Liver (tissue), 9 donors: ENCODE results near the gene GATAD2B. TPM values are rescaled to one million over a fixed set of nuclear protein-coding genes. Genes with fewer than 3 reads are reported as not detected.

Source experiments
- DNase-seq: peaks from one replicate; pipeline ENCODE4 v3.0.0-alpha.2; 2017; ENCODE audit warnings: low spot score
- H3K27ac ChIP-seq, 2 donors: one replicate each; pipeline ENCODE4 v1.7.0; 2013; ENCODE audit warnings: inconsistent platforms in 2 of 2, low read length in 2 of 2, control low read depth in 1 of 2, low read depth in 1 of 2, mild to moderate bottlenecking in 1 of 2
- H3K27me3 ChIP-seq, 4 donors: one replicate each; pipeline versions ENCODE4 v1.6.1 to v1.7.0; 2013; ENCODE audit warnings: low read length in 3 of 4, inconsistent platforms in 1 of 4, mild to moderate bottlenecking in 1 of 4, moderate library complexity in 1 of 4; ENCODE audit not compliant: control insufficient read depth in 4 of 4, insufficient read depth in 4 of 4
- H3K36me3 ChIP-seq, 4 donors: one replicate each; pipeline versions ENCODE4 v1.6.1 to v1.7.0; 2013; ENCODE audit warnings: low read length in 3 of 4, mild to moderate bottlenecking in 3 of 4, low read depth in 1 of 4, moderate library complexity in 1 of 4; ENCODE audit not compliant: control insufficient read depth in 4 of 4, insufficient read depth in 3 of 4
- H3K4me1 ChIP-seq, 4 donors: one replicate each; pipeline versions ENCODE4 v1.6.1 to v1.7.0; 2013; ENCODE audit warnings: low read length in 3 of 4, mild to moderate bottlenecking in 3 of 4, moderate library complexity in 1 of 4; ENCODE audit not compliant: control insufficient read depth in 4 of 4, insufficient read depth in 4 of 4
- H3K4me3 ChIP-seq, 3 donors: one replicate each; pipeline versions ENCODE4 v1.6.1 to v1.7.0; 2013; ENCODE audit warnings: low read length in 3 of 3, control low read depth in 1 of 3, low read depth in 1 of 3, mild to moderate bottlenecking in 1 of 3
- H3K9ac ChIP-seq, 2 donors: one replicate each; pipeline ENCODE4 v1.7.0; 2013; ENCODE audit warnings: low read length in 2 of 2, mild to moderate bottlenecking in 2 of 2, moderate library complexity in 2 of 2, control low read depth in 1 of 2, low read depth in 1 of 2
- H3K9me3 ChIP-seq, 4 donors: one replicate each; pipeline versions ENCODE4 v1.6.1 to v1.7.0; 2013; ENCODE audit warnings: low read length in 3 of 4; ENCODE audit not compliant: control insufficient read depth in 4 of 4
- EGR1 ChIP-seq, 2 donors: IDR thresholded peaks; 2 replicates each; pipeline ENCODE4 v1.6.1; 2016 to 2018; ENCODE audit warnings: antibody characterized with exemption in 2 of 2, low read depth in 2 of 2
- FOXA1 ChIP-seq: IDR thresholded peaks from 2 replicates; pipeline ENCODE4 v1.6.1; 2016; ENCODE audit warnings: antibody characterized with exemption
- FOXA2 ChIP-seq: IDR thresholded peaks from 2 replicates; pipeline ENCODE4 v1.6.1; 2016; ENCODE audit warnings: antibody characterized with exemption
- GABPA ChIP-seq, 2 donors: IDR thresholded peaks in 1 of 2; conservative IDR thresholded peaks in 1 of 2; 2 replicates each; pipeline ENCODE4 v1.6.1; 2016; ENCODE audit warnings: antibody characterized with exemption in 2 of 2, mild to moderate bottlenecking in 1 of 2, moderate library complexity in 1 of 2
- HNF4A ChIP-seq, 2 donors: conservative IDR thresholded peaks; 2 replicates each; pipeline ENCODE4 v1.6.1; 2016; ENCODE audit warnings: antibody characterized with exemption in 2 of 2, mild to moderate bottlenecking in 2 of 2
- HNF4G ChIP-seq: IDR thresholded peaks from 2 replicates; pipeline ENCODE4 v1.6.1; 2016; ENCODE audit warnings: antibody characterized with exemption
- JUND ChIP-seq, 2 donors: IDR thresholded peaks; 2 replicates each; pipeline ENCODE4 v1.6.1; 2016; ENCODE audit warnings: antibody characterized with exemption in 2 of 2
- NR2F2 ChIP-seq: IDR thresholded peaks from 2 replicates; pipeline ENCODE4 v1.6.1; 2016; ENCODE audit warnings: antibody characterized with exemption
- RAD21 ChIP-seq, 2 donors: IDR thresholded peaks; 2 replicates each; pipeline ENCODE4 v1.6.1; 2016; ENCODE audit warnings: antibody characterized with exemption in 2 of 2, mild to moderate bottlenecking in 2 of 2
- RXRA ChIP-seq, 2 donors: IDR thresholded peaks; 2 replicates each; pipeline ENCODE4 v1.6.1; 2017 to 2018; ENCODE audit warnings: antibody characterized with exemption in 2 of 2, mild to moderate bottlenecking in 1 of 2
- SP1 ChIP-seq: IDR thresholded peaks from 2 replicates; pipeline ENCODE4 v1.6.1; 2018; ENCODE audit warnings: antibody characterized with exemption, mild to moderate bottlenecking
- TAF1 ChIP-seq: conservative IDR thresholded peaks from 2 replicates; pipeline ENCODE4 v1.6.1; 2016; ENCODE audit warnings: antibody characterized with exemption, mild to moderate bottlenecking
- YY1 ChIP-seq: IDR thresholded peaks from 2 replicates; pipeline ENCODE4 v1.6.1; 2016; ENCODE audit warnings: antibody characterized with exemption, mild to moderate bottlenecking
- WGBS: extraction: QIAGEN DNeasy Blood & Tissue Kit; methylation state at CpG from one replicate; pipeline ENCODE4 v1.1.7; 2013; 5-methylcytosine and 5-hydroxymethylcytosine counted together
- polyA plus RNA-seq, 2 donors: library from polyadenylated mRNA; stranded (reverse) in 1 of 2; unstranded in 1 of 2; fragments of 200-250 nt in 1 of 2; fragments of >200 nt in 1 of 2; fragmentation: Nextera tagmentation in 1 of 2; extraction: Ambion mirVana in 1 of 2; gene quantifications; one replicate each; pipeline versions ENCODE4 v1.2.1 to v1.2.3, GENCODE V29; 2013 to 2015
- total RNA-seq, 2 donors: library from RNA; depleted of rRNA; stranded (reverse); fragments of >200 nt; gene quantifications; one replicate each; pipeline ENCODE4 v1.2.3, GENCODE V29; 2014
- TF ChIP-seq, protein P1 (sequence below): IDR thresholded peaks from 2 replicates; pipeline ENCODE4 v1.6.1; 2016; ENCODE audit warnings: antibody characterized with exemption
- TF ChIP-seq, protein P2 (sequence below): IDR thresholded peaks from 2 replicates; pipeline ENCODE4 v1.6.1; 2016; ENCODE audit warnings: antibody characterized with exemption
- TF ChIP-seq, protein P3 (sequence below): IDR thresholded peaks from 2 replicates; pipeline ENCODE4 v1.6.1; 2016; ENCODE audit warnings: antibody characterized with exemption
- TF ChIP-seq, protein P4 (sequence below): fragments of 150-350 bp; IDR thresholded peaks from 2 replicates; pipeline ENCODE4 v1.5.1; 2017; ENCODE audit warnings: improper control_type of control experiment, low read depth, low read length; ENCODE audit not compliant: missing input control
- TF ChIP-seq, protein P5 (sequence below): IDR thresholded peaks from 2 replicates; pipeline ENCODE4 v1.6.1; 2016; ENCODE audit warnings: antibody characterized with exemption, mild to moderate bottlenecking
- donor health status: healthy.
- donor health status: healthy.
- donor health status: healthy.
- donor health status: healthy.
- donor health status: healthy.

Gene GATAD2B
- total and polyA plus RNA-seq, 4 donors, result 3.2 to 4.9 (median 3.9) TPM

DNA sequence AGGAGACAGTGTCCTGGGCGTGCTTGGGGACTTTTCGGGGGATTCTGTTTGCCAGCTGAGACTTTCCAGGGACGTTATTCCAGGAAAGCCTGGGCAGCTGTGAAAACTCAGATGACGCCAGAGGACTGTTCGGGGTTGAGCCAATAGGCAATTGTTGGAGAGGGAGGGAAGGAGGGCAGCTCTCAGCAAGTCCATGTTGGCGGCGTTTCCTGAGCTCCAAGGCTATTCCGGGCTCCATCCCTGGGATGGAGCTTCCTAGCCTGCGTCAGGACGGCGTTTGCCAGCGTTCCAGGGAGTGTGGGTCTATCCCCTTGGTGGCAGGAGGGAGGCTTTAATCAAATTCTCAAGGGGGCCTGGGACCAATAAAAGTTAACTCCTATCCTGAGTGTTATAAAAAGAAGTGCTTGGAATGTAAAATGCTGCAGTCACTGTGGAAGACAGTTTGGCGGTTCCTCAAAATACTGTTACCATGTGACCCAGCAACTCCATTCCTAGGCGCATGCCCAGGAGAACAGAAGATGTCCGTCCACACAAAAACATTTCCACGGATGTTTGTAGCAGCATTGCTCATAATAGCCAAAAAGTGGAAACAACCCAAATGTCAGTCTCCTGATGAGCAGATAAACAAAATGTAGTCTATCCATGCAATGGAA, 132.3 kb downstream of the GATAD2B start:
- peaks cover 3 to 19% (median 15%) of the 10 kb centered on the region in 4 donors for H3K4me1 ChIP-seq
- H3K9ac ChIP-seq, result peak overlapping the region in 1 of 2 donors; percentile 5
- DNase-seq, result no peak

DNA sequence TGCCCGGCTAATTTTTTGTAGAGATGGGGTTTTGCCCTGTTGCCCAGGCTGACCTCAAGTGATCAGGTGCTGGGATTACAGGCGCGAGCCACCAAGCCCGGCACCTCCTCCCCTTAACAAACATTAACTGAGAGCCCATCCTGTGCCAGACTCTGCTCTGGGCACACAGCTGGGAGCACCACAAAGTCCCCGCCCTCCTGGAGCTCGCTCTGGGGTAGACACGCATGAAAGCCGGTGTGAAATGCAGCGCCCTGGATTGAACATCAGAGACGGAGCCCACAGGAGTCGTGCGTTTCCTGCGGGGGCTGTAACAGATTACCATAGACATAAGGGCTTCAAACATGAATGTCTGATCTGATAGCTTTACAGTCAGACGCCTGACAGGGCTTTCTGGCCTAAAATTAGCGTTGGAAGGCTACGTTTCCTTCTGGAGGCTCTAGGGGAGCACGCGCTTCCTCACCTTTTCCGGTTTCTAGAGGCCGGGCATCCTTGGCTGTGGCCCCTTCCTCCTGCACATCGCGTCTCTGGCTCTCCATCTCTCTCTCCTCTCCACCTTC, 133.2 kb downstream of the GATAD2B start:
- Histone ChIP-seq H3K27me3 (no peaks in the 10 kb centered on the region), H3K4me1 (peaks cover 3 to 19% (median 15%) of the 10 kb centered on the region in 4 donors), H3K27ac (peak overlapping the region; percentile 58 to 81), H3K36me3 (no peaks in the 10 kb centered on the region), H3K9ac (no peak overlapping the region), H3K9me3 (no peaks in the 10 kb centered on the region), H3K4me3 (no peak overlapping the region)
- 31% methylated on average over 22 of the region's 22 CpGs for WGBS
- TF ChIP-seq TAF1, result no peak
- peak; percentile 62 for TF ChIP-seq YY1
- TF ChIP-seq, protein P1, sequence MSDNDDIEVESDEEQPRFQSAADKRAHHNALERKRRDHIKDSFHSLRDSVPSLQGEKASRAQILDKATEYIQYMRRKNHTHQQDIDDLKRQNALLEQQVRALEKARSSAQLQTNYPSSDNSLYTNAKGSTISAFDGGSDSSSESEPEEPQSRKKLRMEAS, result peak; percentile 58
- TF ChIP-seq HNF4A (conservative IDR thresholded peaks at IDR 0.05), result peak; percentile 62 to 72
- TF ChIP-seq GABPA (IDR thresholded peaks at IDR 0.05 in 1 of 2, conservative IDR thresholded peaks at IDR 0.05 in 1 of 2), result peak in 1 of 2 donors; percentile 23
- TF ChIP-seq EGR1 (IDR thresholded peaks at IDR 0.05; ENCODE audit: low read depth in 2 of 2), result no peak
- TF ChIP-seq RXRA (IDR thresholded peaks at IDR 0.05), result peak; percentile 80 to 86
- TF ChIP-seq FOXA2, result no peak
- peak; percentile 77 for TF ChIP-seq SP1
- no peak for TF ChIP-seq FOXA1
- no peak for TF ChIP-seq HNF4G
- TF ChIP-seq, protein P2, sequence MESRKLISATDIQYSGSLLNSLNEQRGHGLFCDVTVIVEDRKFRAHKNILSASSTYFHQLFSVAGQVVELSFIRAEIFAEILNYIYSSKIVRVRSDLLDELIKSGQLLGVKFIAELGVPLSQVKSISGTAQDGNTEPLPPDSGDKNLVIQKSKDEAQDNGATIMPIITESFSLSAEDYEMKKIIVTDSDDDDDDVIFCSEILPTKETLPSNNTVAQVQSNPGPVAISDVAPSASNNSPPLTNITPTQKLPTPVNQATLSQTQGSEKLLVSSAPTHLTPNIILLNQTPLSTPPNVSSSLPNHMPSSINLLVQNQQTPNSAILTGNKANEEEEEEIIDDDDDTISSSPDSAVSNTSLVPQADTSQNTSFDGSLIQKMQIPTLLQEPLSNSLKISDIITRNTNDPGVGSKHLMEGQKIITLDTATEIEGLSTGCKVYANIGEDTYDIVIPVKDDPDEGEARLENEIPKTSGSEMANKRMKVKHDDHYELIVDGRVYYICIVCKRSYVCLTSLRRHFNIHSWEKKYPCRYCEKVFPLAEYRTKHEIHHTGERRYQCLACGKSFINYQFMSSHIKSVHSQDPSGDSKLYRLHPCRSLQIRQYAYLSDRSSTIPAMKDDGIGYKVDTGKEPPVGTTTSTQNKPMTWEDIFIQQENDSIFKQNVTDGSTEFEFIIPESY, result no peak
- TF ChIP-seq, protein P3, sequence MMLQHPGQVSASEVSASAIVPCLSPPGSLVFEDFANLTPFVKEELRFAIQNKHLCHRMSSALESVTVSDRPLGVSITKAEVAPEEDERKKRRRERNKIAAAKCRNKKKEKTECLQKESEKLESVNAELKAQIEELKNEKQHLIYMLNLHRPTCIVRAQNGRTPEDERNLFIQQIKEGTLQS, result no peak
- TF ChIP-seq, protein P4, sequence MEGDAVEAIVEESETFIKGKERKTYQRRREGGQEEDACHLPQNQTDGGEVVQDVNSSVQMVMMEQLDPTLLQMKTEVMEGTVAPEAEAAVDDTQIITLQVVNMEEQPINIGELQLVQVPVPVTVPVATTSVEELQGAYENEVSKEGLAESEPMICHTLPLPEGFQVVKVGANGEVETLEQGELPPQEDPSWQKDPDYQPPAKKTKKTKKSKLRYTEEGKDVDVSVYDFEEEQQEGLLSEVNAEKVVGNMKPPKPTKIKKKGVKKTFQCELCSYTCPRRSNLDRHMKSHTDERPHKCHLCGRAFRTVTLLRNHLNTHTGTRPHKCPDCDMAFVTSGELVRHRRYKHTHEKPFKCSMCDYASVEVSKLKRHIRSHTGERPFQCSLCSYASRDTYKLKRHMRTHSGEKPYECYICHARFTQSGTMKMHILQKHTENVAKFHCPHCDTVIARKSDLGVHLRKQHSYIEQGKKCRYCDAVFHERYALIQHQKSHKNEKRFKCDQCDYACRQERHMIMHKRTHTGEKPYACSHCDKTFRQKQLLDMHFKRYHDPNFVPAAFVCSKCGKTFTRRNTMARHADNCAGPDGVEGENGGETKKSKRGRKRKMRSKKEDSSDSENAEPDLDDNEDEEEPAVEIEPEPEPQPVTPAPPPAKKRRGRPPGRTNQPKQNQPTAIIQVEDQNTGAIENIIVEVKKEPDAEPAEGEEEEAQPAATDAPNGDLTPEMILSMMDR, result no peak
- TF ChIP-seq RAD21 (IDR thresholded peaks at IDR 0.05), result peak; percentile 58 to 65
- TF ChIP-seq, protein P5, sequence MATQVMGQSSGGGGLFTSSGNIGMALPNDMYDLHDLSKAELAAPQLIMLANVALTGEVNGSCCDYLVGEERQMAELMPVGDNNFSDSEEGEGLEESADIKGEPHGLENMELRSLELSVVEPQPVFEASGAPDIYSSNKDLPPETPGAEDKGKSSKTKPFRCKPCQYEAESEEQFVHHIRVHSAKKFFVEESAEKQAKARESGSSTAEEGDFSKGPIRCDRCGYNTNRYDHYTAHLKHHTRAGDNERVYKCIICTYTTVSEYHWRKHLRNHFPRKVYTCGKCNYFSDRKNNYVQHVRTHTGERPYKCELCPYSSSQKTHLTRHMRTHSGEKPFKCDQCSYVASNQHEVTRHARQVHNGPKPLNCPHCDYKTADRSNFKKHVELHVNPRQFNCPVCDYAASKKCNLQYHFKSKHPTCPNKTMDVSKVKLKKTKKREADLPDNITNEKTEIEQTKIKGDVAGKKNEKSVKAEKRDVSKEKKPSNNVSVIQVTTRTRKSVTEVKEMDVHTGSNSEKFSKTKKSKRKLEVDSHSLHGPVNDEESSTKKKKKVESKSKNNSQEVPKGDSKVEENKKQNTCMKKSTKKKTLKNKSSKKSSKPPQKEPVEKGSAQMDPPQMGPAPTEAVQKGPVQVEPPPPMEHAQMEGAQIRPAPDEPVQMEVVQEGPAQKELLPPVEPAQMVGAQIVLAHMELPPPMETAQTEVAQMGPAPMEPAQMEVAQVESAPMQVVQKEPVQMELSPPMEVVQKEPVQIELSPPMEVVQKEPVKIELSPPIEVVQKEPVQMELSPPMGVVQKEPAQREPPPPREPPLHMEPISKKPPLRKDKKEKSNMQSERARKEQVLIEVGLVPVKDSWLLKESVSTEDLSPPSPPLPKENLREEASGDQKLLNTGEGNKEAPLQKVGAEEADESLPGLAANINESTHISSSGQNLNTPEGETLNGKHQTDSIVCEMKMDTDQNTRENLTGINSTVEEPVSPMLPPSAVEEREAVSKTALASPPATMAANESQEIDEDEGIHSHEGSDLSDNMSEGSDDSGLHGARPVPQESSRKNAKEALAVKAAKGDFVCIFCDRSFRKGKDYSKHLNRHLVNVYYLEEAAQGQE, result no peak
- TF ChIP-seq JUND (IDR thresholded peaks at IDR 0.05), result no peak
- TF ChIP-seq NR2F2, result no peak
- DNase-seq, result peak; percentile 32

More for the DNA sequence above, 132.3 kb downstream of the GATAD2B start:
- Histone ChIP-seq H3K9me3 (no peaks in the 10 kb centered on the region), H3K27ac (peak overlapping the region; percentile 58 to 81), H3K27me3 (no peaks in the 10 kb centered on the region), H3K36me3 (no peaks in the 10 kb centered on the region), H3K4me3 (no peak overlapping the region)
- peak; percentile 67 for TF ChIP-seq YY1
- peak; percentile 12 for TF ChIP-seq NR2F2
- no peak for TF ChIP-seq EGR1 (IDR thresholded peaks at IDR 0.05; ENCODE audit: low read depth in 2 of 2)
- 62% methylated on average over 16 of the region's 16 CpGs for WGBS
